Stimulated activated CD4-positive, alpha-beta T cell treated with anti-CD3 and anti-CD28 coated beads, TNF-alpha, amount 100 ng/mL, for 24 hours (primary cell): ENCODE measurements around the gene EXD3.
"Not testable (repeated sequence)": the region's sequence is repeated elsewhere in the genome, so short reads cannot be mapped to it uniquely, and the experiment has no call there.

Experiments
- DNase-seq, 3 experiments: peaks; one replicate each; pipeline ENCODE4 v3.0.0-alpha.2; 2020; ENCODE audit warnings: low read depth in 3 of 3

EXD3 gene

DNA sequence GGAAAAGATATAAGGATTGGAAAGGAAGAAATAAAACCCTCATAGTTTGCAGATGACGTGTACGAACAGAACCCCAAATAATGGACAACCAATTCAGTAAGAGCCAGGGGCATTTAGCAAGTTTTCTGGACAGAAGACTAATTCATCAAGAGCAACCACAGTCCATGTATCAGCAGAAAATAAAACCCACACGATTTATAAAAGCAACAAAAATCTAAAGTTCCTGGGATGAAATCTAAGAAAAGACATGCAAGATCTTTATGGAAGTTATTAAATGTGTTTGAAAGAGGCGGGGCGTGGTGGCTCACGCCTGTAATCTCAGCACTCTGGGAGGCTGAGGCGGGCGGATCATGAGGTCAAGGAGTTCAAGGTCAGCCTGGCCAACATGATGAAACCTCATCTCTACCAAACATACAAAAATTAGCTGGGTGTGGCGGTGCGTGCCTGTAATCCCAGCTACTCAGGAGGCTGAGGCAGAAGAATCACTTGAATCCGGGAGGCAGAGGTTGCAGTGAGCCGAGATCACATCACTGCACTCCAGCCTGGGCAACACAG lies 83.0 kb downstream of the EXD3 start:
- not testable (repeated sequence) for DNase-seq

DNA sequence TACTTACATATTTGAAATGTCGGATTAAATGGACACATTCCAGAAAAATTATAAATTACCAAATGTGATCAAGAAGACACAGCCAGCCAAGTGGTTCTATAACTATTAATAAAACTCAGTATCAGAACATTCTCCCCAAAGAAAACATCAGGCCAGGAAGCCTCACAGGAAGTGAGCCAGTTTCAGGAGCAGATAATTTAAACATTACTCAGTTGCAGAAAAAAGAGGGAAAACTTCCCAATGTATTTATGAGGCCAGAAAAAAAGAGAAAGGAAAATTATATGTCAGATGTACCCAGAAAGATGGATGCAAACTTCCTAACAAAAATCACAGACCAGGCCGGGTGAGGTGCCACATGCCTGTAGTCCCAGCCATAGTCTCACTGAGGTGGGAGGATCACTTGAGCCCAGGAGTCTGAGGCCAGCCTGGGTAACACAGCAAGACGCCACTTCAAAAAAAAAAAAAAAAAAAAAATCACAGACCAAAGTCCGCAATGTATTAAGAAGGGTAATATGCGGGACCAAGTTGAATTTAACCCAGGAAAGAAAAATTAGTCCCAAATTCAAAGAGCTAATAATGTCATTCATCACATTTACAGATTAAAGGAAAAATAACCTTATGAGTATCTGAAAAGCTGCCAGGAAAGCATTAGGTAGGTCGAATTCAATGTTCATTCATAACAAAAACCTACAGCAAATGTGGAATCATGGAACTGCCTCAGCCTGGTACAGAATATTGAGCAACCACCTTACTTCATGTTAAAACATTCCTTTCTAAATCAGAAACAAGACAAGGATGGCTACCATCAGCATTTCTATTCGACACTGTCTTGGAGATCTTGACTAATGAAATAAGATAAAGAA lies 83.7 kb downstream of the EXD3 start:
- no peak for DNase-seq

DNA sequence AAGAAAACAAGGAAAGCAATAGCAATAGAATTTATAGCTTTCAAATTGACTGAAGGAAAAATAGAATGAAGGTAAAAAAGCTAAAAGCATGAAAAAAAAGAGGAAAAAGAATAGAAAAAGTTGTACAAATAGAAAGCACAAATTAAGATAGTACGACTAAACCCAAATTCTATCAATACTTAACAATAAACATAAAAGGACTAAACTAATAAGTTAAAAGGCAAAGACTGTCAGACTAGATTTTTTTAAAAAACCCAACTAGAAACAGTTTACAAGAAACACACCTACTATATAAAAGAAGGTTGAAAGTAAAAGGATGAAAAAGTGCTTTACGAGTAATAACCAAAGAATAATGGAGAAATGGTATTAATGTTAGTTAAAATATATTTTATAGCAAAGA lies 86.2 kb downstream of the EXD3 start:
- no peak for DNase-seq

DNA sequence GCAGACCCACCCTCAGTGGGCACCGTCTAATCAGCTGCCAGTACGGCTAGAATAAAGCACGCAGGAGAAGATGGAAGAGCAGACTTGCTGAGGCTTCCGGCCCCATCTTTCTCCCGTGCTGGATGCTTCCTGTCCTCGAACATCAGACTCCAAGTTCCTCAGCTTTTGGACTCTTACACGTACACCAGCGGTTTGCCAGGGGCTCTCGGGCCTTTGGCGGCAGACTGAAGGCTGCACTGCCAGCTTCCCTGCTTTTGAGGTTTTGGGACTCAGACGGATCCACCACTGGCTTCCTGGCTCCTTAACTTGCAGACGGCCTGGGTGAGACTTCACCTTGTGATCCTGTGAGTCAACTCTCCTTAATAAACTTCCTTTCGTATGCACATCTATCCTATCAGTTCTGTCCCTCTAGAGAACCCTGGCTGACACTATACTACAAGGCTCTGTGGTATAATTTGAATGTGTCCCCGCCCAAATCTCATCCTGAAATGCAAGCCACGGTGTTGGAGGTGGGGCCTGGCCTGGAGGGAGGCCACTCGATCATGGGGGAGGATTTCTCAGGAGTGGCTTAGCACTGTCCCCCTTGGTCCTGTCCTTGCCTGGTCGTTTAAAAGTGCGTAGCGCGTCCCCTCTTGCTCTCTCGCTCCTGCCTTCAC lies 89.8 kb downstream of the EXD3 start:
- no peak for DNase-seq

- no peak for DNase-seq
Measured at GRCh38 chr9:137331929-137332328, 91.0 kb downstream of the EXD3 start.

DNA sequence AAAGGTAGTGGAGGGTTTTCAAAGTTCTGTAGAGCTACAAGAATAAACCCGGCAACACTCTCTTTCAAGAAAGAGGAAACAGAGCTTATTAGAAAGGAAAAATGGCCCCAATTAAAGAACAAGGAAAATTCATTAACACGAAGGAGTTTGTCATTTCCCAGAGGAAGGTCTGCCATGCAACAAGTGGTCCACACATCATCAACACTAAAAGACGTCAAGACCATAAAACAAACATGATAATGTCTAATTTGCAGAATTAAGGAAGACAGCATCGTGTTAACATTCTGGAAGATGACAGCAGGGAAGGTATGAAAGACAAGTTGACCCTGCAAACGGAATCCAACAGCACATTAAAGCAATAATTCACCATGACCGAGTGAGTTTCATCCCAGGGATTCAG lies 92.3 kb downstream of the EXD3 start:
- no peak for DNase-seq

DNA sequence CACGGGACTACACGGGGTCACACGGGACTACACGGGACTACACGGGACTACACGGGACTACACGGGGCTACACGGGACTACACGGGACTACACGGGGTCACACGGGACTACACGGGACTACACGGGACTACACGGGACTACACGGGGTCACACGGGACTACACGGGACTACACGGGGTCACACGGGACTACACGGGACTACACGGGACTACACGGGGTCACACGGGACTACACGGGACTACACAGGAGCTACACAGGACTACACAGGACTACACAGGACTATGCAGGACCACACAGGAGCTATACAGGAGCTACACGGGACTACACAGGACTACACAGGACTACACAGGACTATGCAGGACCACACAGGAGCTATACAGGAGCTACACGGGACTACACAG lies 93.4 kb downstream of the EXD3 start:
- DNase-seq, result not testable (repeated sequence)

DNA sequence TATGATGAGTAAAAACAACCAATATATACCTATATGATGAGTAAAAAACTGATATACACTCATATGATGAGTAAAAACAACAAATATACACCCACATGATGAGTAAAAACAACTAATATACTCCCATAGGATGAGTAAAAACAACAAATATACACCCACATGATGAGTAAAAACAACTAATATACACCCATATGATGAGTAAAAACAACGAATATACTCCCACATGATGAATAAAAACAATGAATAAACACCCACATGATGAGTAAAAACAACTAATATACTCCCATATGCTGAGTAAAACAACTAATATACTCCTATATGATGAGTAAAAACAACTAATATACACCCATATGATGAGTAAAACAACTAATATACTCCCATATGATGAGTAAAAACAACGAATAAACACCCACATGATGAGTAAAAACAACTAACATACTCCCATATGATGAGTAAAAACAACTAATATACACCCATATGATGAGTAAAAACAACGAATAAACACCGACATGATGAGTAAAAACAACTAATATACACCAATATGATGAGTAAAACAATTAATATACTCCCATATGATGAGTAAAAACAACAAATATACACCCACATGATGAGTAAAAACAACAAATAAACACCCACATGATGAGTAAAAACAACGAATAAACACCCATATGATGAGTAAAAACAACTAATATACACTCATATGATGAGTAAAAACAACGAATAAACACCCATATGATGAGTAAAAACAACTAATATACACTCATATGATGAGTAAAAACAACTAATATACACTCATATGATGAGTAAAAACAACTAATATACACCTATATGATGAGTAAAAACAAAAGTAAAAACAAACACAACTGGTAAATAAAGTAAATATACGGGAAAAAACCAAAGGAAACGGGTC lies 95.1 kb downstream of the EXD3 start:
- DNase-seq, result not testable (repeated sequence)

- no peak for DNase-seq
Measured at GRCh38 chr9:137326445-137327065, 96.4 kb downstream of the EXD3 start.

- DNase-seq, result no peak
Measured at GRCh38 chr9:137325799-137326198, 97.2 kb downstream of the EXD3 start.

DNA sequence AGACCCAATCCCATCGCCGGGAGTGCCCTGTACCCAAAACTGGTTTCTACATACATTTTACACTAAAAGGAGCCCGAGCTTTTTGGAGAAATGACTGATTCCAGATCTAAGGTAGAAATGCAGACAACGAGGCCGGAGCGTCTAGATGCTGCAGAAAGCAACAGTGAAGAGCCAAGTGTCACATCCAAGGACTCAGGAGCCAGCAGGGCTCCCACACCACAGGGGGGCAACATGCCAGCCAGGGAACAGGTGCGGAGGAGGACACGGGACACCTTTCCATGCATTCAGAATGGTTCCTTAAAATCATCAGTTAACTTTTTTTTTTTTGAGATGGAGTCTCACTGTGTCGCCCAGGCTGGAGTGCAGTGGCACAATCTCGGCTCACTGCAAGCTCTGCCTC lies 97.8 kb downstream of the EXD3 start:
- DNase-seq, result no peak

GRCh38 chr9:137323531-137324331 lies 99.2 kb downstream of the EXD3 start:
- DNase-seq, result no peak

- no peak for DNase-seq
Measured at GRCh38 chr9:137321726-137322361, 101.1 kb downstream of the EXD3 start.

DNA sequence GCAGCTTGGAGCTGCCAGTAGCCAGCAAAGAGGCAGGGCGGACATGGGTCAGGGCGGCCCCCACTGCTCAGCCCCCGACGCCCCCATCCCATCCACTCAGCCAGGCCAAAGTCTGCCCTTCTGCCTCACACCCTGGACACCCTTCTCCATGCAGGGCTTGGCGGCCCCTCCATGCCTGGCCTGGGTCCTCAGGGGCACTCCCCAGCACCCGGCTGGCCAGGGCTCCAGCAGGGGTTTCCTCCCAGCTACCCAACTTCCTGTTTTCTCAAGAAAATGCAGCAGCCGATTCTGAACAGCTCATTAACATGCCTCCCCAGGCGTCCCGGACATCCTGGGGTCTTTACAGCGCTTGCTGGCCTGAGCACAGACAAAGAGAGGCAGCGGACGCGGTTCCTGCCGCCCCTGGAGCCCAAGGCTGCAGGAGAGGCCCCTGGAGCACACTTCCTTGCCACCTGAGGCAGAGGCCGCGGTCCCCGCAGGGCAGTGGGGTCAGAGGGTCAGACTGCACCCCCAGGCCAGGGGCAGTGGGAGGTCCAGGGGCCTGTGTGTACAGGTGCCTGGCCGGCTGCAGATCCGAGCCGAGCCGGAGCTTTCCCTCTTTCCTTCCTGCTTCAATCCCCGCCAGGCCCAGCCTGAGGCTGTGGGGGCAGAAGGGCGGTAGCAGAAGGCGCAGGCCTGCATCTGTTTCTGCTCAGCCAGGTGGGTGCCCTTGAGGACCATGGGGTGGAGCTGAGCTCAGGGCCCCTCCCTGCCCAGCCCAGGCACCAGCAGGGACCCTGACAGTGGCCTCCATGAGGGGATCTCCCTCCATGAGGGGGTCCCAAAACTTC lies 102.2 kb downstream of the EXD3 start:
- DNase-seq, result no peak

- no peak for DNase-seq
Measured at GRCh38 chr9:137319739-137320551, 103.0 kb downstream of the EXD3 start.

DNA sequence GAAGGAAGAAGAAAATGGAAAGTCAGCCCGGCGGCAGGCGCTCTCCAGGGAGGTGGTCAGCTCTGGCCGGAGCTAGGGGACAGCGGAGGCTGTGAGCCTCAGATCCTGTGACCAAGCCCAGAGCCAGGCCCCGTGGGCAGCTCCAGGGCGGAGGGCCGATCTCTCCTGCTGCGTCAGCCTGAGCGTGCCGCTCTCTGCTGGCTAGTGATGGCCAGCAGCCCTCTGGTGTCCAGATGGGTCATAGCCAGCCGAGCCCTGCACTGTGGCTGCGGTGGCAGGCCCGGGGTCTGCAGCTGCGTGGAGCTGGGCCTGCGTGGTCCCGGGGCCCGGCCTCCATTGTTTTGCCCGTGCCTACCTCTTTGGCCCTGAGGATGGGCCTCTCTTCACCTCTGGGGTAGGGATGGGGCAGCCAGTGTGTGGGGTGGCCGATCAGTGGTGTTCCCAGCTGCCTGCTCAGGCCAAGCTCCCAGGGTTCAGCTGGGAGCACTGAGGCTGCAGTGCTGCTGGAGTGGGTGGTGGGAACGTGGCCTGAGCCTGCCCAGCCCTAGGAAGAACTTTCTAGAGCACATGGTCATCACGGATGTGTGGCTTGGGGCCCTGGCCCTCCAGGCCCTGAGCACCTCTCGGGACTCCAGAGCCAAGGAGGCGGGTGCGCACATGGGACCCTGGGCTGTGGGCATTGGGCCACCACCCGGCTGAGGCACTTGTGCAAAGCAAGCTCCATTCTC lies 103.8 kb downstream of the EXD3 start:
- no peak for DNase-seq

- DNase-seq, result no peak
Measured at GRCh38 chr9:137318602-137319001, 104.4 kb downstream of the EXD3 start.
